Astrocyte of the cerebellum (primary cell): ENCODE data around the gene SRSF3.
"Not testable (repeated sequence)": the region's sequence is repeated elsewhere in the genome, so short reads cannot be mapped to it uniquely, and the experiment has no call there.

Experiments used
- DNase-seq: peaks from one replicate; pipeline ENCODE4 v3.0.0-alpha.2; 2011; ENCODE audit warnings: low read depth
- H3K4me3 ChIP-seq: 2 replicates; pipeline ENCODE4 v1.5.1; 2011; ENCODE audit warnings: mild to moderate bottlenecking, low read depth, low read length, moderate library complexity
- in situ Hi-C: cut with HindIII; loops from 2 replicates; pipeline ENCODE4 v1.10.0; 2017; ENCODE audit warnings: low sequenced_read_pairs
- TF ChIP-seq, protein P1 (sequence below): IDR thresholded peaks from 2 replicates; pipeline ENCODE4 v1.5.1; 2012; ENCODE audit warnings: low read length, low read depth, moderate library complexity, mild to moderate bottlenecking; ENCODE audit errors: missing control alignments

SRSF3 gene

DNA sequence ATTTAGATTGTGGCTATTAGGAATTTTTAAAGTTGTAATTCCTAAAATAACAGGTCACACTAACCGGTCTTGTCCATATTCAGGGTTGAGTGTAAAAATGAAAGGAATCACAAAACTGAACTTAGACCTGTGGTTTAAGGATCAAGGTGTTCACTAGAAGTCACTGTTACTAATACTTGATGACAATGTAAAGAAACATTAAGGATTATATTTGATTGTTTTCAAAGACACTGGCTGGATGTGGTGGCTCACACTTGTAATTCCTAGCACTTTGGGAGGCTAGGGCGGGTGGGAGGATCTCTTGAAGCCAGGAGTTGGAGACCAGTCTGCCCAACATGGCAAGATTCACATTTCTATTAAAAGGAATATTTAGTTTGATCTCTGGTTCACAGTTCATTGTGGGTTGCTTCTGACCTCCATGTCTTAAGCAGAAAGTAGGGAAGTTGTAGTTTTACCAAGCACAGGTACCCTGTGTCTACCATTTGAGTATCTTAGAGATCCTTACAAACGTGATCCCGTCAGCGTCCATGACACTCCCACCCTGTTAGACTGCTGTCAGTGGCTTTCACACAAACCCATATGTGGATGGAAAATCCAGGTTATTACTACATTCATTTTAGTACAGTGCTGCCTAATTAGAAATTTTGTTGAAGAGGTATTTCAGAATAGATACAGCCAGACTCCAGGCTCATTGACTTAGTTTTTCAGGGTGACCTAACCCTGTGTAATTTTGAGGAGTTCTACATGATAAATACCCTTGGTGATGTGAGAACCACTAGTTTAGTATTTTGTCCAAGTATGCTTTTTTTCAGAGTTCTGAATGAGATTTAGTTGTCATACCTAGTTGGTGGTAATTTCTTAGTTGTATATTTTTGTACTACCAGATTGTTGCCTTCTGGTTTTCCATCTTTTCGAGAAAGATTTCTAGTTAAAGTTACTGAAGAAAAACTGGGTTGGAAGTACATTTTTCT is 10.2 kb downstream of the SRSF3 start:
- DNase-seq: no peak
- TF ChIP-seq, protein P1, sequence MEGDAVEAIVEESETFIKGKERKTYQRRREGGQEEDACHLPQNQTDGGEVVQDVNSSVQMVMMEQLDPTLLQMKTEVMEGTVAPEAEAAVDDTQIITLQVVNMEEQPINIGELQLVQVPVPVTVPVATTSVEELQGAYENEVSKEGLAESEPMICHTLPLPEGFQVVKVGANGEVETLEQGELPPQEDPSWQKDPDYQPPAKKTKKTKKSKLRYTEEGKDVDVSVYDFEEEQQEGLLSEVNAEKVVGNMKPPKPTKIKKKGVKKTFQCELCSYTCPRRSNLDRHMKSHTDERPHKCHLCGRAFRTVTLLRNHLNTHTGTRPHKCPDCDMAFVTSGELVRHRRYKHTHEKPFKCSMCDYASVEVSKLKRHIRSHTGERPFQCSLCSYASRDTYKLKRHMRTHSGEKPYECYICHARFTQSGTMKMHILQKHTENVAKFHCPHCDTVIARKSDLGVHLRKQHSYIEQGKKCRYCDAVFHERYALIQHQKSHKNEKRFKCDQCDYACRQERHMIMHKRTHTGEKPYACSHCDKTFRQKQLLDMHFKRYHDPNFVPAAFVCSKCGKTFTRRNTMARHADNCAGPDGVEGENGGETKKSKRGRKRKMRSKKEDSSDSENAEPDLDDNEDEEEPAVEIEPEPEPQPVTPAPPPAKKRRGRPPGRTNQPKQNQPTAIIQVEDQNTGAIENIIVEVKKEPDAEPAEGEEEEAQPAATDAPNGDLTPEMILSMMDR: no peak
- H3K4me3 ChIP-seq: no peak overlapping the region
- in situ Hi-C loops: no loop called here

DNA sequence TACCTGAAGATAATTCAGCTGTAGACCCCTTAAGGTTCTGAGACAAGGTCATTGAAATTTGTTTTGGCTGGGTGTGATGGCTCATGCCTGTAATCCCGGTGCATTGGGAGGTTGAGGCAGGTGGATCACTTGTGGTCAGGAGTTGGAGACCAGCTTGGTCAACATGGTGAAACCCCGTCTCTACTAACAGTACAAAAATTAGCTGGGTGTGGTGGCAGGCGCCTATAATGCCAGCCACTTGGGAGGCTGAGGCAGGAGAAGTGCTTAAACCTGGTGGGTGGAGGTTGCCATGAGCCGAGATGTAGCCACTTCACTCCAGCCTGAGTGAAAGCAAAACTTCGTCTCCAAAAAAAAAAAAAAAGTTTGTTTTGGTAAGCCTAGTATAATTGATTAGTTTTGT is 11.0 kb downstream of the SRSF3 start:
- no peak overlapping the region for H3K4me3 ChIP-seq
- DNase-seq: no peak
- TF ChIP-seq, protein P1: no peak
- in situ Hi-C loops: no loop called here

DNA sequence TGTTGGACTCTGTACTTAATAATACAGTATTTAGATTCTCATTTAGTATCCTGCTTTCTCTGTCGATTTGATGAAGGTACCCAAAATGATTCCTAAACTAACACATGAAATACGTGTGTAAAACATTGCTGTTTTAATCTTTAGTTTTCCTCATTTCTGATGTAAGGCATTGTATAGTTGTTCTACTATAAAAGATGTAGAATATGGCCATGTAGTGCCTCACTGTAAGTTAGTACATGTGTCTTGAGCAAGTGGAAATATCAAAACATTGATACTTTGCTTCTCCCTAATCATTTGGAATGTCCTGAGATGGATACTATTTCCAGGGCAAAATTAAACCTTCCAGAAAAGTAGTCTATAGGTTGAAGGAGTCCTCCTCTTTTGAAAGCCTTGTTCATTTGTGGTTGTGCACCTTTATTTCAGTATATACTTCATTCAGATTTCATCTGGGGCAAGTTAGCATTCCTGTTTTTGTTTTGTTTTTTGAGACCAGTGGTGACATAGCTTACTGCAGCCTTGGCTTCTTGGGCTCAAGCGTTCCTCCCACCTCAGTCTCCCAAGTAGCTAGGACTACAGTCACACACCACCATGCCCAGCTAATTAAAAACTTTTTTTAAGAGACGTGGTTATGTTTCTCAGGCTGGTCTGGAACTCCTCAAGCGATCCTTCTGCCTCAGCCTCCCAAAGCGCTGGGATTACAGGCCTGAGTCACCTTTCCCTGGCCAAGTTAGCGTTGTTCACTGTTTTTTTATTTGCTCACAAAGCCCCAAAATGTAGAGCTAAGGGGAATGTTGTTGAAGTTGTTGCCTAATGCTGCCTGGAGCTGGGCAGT is 11.6 kb downstream of the SRSF3 start:
- no peak overlapping the region for H3K4me3 ChIP-seq
- TF ChIP-seq, protein P1: no peak
- no peak for DNase-seq
- in situ Hi-C loops: no loop called here

DNA sequence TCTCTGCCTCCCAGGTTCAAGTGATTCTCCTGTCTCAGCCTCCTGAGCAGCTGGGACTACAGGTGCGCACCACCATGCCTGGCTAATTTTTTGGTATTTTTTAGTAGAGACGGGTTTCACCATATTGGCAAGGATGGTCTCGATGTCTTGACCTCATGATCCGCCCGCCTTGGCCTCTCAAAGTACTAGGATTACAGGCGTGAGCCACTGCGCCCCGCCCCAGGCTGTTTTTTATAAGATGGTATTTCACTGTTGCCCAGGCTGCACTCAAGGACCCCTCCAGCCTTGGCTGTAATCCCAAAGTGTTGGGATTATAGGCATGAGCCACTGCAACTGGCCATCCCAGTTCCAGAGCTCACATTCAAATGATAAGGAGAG is 13.1 kb downstream of the SRSF3 start:
- in situ Hi-C loops, DNase-seq, H3K4me3 ChIP-seq: not testable (repeated sequence)

DNA sequence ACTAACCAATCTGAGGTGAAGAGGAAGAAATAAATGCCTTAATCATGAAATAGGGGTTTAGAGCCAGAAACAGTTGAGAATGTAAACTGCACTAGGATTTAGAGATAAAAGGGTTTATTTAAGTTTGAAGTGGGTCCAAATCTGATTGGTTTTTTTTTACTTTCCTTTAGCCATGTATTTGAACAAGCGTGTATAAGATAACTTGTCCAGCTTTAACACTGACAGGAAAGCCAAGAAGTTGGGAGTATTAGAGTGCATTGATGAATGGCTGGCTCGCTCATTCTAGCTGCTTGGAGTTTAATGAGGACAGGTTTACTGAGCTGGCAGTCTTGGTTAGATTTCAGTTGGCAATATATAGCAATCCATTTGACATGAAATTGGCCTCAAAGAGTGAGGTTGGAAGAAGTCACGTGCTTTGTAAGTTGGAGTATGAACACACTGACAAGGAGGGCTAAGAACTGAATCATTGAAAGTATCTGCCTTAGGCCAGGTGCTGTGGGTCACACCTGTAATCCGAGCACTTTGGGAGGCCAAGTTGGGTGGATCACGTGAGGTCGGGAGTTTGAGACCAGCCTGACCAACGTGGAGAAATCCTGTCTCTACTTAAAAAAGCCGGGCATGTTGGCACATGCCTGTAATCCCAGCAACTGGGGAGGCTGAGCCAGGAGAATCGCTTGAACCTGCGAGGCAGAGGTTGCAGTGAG is 13.7 kb downstream of the SRSF3 start:
- DNase-seq: no peak
- TF ChIP-seq, protein P1: no peak
- H3K4me3 ChIP-seq: no peak overlapping the region
- in situ Hi-C loops: no loop called here

DNA sequence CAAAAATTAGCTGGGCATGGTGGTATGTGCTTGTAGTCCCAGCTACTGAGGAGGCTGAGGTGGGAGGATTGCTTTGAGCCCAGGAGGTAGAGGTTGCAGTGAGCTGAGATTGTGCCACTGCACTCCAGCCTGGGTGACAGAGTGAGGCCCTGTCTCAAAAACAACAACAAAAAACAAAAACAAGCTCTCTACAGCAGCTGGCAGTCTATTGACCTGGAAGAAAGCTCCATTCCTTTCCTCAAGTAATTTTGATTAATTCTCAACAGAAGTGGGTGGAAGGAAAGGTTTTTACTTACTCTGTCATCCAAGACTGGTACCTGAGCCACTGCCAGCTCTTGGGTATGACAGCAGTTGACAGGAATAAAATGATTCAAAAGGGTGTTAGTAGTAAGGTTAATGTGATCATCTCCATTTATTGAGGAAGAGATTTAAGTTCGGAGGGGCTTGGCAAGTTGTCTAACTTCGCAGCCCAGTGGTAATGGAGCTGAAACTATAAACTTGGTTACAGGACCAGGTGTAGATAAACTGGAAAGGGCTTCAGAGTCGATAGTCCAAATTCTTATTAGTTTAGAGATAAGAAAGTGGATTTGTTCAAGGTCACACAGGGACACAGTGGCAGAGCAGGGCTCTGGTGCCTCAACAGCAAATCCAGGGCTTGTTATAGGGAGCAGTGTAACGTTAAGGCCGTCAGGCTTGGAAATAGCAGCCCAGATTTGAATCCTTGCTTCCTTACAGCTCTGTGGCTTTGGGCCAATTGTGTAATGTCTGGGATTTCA is 14.8 kb downstream of the SRSF3 start:
- no peak overlapping the region for H3K4me3 ChIP-seq
- TF ChIP-seq, protein P1: no peak
- DNase-seq: no peak
- in situ Hi-C loops: no loop called here
